Activated CD8-positive, alpha-beta T cell treated with anti-CD3 and anti-CD28 coated beads for 36 hours (primary cell): ENCODE results near the gene IL12RB1. TPM values are rescaled to one million over a fixed set of nuclear protein-coding genes. Genes with fewer than 3 reads are reported as not detected.
"Not testable (repeated sequence)": the region's sequence is repeated elsewhere in the genome, so short reads cannot be mapped to it uniquely, and the experiment has no call there.

Experiments
- ATAC-seq: fragments of 200-7000 bp; cut with Tn5 transposase; one replicate; pipeline ENCODE4 v1.10.0; 2021; ENCODE audit warnings: mild to moderate bottlenecking, moderate library complexity
- CTCF ChIA-PET: fragments of 350-600 bp; sonication (Branson Sonifier 250); formaldehyde crosslinking; loops from one replicate; lab custom pipeline; 2021; ENCODE audit warnings: antibody characterized with exemption; lab: Charles Lee
- POLR2A ChIA-PET: fragments of 350-600 bp; sonication (Branson Sonifier 250); formaldehyde crosslinking; loops from one replicate; lab custom pipeline; 2021; ENCODE audit warnings: antibody characterized with exemption; lab: Charles Lee
- DNase-seq: peaks from one replicate; pipeline ENCODE4 v3.0.0-alpha.2; 2020
- H3K27ac Mint-ChIP-seq: one replicate; pipeline ENCODE4 v1.8.0; 2021; ENCODE audit warnings: mild to moderate bottlenecking, mixed read lengths
- H3K27me3 Mint-ChIP-seq: one replicate; pipeline ENCODE4 v1.8.0; 2021; ENCODE audit warnings: mixed read lengths
- H3K36me3 Mint-ChIP-seq: one replicate; pipeline ENCODE4 v1.8.0; 2021; ENCODE audit warnings: low read depth, mixed read lengths
- H3K4me1 Mint-ChIP-seq: one replicate; pipeline ENCODE4 v1.8.0; 2021; ENCODE audit warnings: low read depth, mixed read lengths
- H3K4me3 Mint-ChIP-seq: one replicate; pipeline ENCODE4 v1.8.0; 2021; ENCODE audit warnings: mild to moderate bottlenecking, moderate library complexity, mixed read lengths
- H3K9me3 Mint-ChIP-seq: one replicate; pipeline ENCODE4 v1.8.0; 2021; ENCODE audit warnings: mixed read lengths
- CTCF ChIP-seq: fragments of 200-600 bp; IDR thresholded peaks from one replicate; pipeline ENCODE4 v1.8.0; 2022; ENCODE audit warnings: antibody characterized with exemption, mild to moderate bottlenecking
- intact Hi-C: fragments of 100-400 bp; cut with micrococcal nuclease; formaldehyde crosslinking; loops from one replicate; pipeline ENCODE4 v1.10.0; 2022
- total RNA-seq, 2 experiments: library from RNA; stranded (reverse); gene quantifications; one replicate each; pipeline ENCODE4 v1.2.3, GENCODE V29; 2021

The IL12RB1 gene
- total RNA-seq, 2 experiments from 2014 or later: 25.6 to 27.2 TPM

- no peak overlapping the region for H3K4me3 Mint-ChIP-seq
- peaks cover 4% of the 10 kb centered on the region for H3K36me3 Mint-ChIP-seq
- no peak for TF ChIP-seq CTCF
- POLR2A ChIA-PET: no interaction called here
- no peak overlapping the region for H3K27ac Mint-ChIP-seq
- H3K4me1 Mint-ChIP-seq: peaks cover 26% of the 10 kb centered on the region
- intact Hi-C loops: no loop called here
- ATAC-seq (no peak), DNase-seq (no peak)
- CTCF ChIA-PET: no interaction called here
- H3K9me3 Mint-ChIP-seq: no peaks in the 10 kb centered on the region
- no peaks in the 10 kb centered on the region for H3K27me3 Mint-ChIP-seq
These were observed 20.5 kb upstream of the IL12RB1 start for GRCh38 chr19:18107235-18107634.

- CTCF ChIA-PET: interaction anchor here (0.8 kb wide), 1 partner anchor 146 kb away, joined by 3 read pairs; no protein-coding TSS in a partner anchor
- intact Hi-C loops, H3K36me3 Mint-ChIP-seq, DNase-seq, H3K27me3 Mint-ChIP-seq, ATAC-seq, H3K9me3 Mint-ChIP-seq, H3K27ac Mint-ChIP-seq: not testable (repeated sequence)
- POLR2A ChIA-PET: interaction anchor here (1.0 kb wide), 1 partner anchor 13 kb away, joined by 3 read pairs; no protein-coding TSS in a partner anchor
- peaks cover 22% of the 10 kb centered on the region for H3K4me1 Mint-ChIP-seq
- H3K4me3 Mint-ChIP-seq: peak overlapping the region; percentile 69
These were observed 18.5 kb upstream of the IL12RB1 start for GRCh38 chr19:18105259-18105658.

GRCh38 chr19:18104793-18105131, 18.0 kb upstream of the IL12RB1 start:
- ATAC-seq (no peak), DNase-seq (no peak)
- Mint-ChIP-seq H3K4me3 (peak overlapping the region; percentile 69), H3K4me1 (peaks cover 24% of the 10 kb centered on the region), H3K9me3 (no peaks in the 10 kb centered on the region), H3K36me3 (peaks cover 1% of the 10 kb centered on the region), H3K27ac (peak overlapping the region; percentile 66), H3K27me3 (no peaks in the 10 kb centered on the region)
- ChIA-PET POLR2A (interaction anchor here (1.0 kb wide), 1 partner anchor 13 kb away, joined by 3 read pairs; no protein-coding TSS in a partner anchor), CTCF (interaction anchor here (0.8 to 1.8 kb wide), 2 partner anchors 8 to 147 kb away, joined by 3 to 8 read pairs; no protein-coding TSS in a partner anchor)
- no peak for TF ChIP-seq CTCF
- intact Hi-C loops: no loop called here

GRCh38 chr19:18102916-18103542, 16.3 kb upstream of the IL12RB1 start:
- no peak overlapping the region for H3K4me3 Mint-ChIP-seq
- H3K9me3 Mint-ChIP-seq: no peaks in the 10 kb centered on the region
- no peak overlapping the region for H3K27ac Mint-ChIP-seq
- DNase-seq: no peak
- H3K36me3 Mint-ChIP-seq: peaks cover 3% of the 10 kb centered on the region
- intact Hi-C loops: no loop called here
- ChIA-PET POLR2A (interaction anchor here (1.4 kb wide), 1 partner anchor 16 kb away, joined by 3 read pairs; the partner anchor contains the start of gene IL12RB1), CTCF (interaction anchor here (1.3 to 1.8 kb wide), 3 partner anchors 10 to 49 kb away, joined by 3 to 8 read pairs (median 4); no protein-coding TSS in a partner anchor)
- H3K4me1 Mint-ChIP-seq: peaks cover 27% of the 10 kb centered on the region
- TF ChIP-seq CTCF: no peak
- ATAC-seq: no peak
- H3K27me3 Mint-ChIP-seq: no peaks in the 10 kb centered on the region

GRCh38 chr19:18101268-18101667, 14.5 kb upstream of the IL12RB1 start:
- Mint-ChIP-seq H3K4me1 (peaks cover 27% of the 10 kb centered on the region), H3K9me3 (no peaks in the 10 kb centered on the region), H3K27me3 (no peaks in the 10 kb centered on the region), H3K27ac (no peak overlapping the region), H3K36me3 (peaks cover 3% of the 10 kb centered on the region), H3K4me3 (no peak overlapping the region)
- ChIA-PET CTCF (interaction anchor here (1.6 to 2.9 kb wide), 2 partner anchors 8 to 11 kb away, joined by 4 to 16 read pairs; no protein-coding TSS in a partner anchor), POLR2A (interaction anchor here (0.6 to 1.2 kb wide), 3 partner anchors 15 to 50 kb away, joined by 3 to 4 read pairs (median 3); partner anchors contain the start of gene IL12RB1)
- no peak for DNase-seq
- no peak for ATAC-seq
- no peak for TF ChIP-seq CTCF
- intact Hi-C loops: no loop called here
